NCI-H2029 treated with DMSO at 0.1 percent for 48 hours (cell line): ENCODE results near the gene STX1B.
A peak's percentile ranks its signal among the peaks of the same experiment; 100 is the strongest.

Experiments used
- DNase-seq: peaks from one replicate; lab custom pipeline; 2025; lab: John Stamatoyannopoulos, UW

The STX1B gene

GRCh38 chr16:30979170-30980022 is 31.0 kb downstream of the STX1B start:
- no peak for DNase-seq

- DNase-seq = no peak
These were observed 32.9 kb downstream of the STX1B start for GRCh38 chr16:30977502-30977901.

GRCh38 chr16:30976486-30976885 is 34.0 kb downstream of the STX1B start:
- DNase-seq = no peak

GRCh38 chr16:30974348-30974747 is 36.1 kb downstream of the STX1B start:
- no peak for DNase-seq

GRCh38 chr16:30972872-30973271 is 37.6 kb downstream of the STX1B start:
- DNase-seq = no peak

- DNase-seq = no peak
These were observed 39.1 kb downstream of the STX1B start for GRCh38 chr16:30971298-30971697.

- DNase-seq = no peak
These were observed 41.1 kb downstream of the STX1B start for GRCh38 chr16:30969246-30969842.

GRCh38 chr16:30967795-30968194 is 42.6 kb downstream of the STX1B start:
- no peak for DNase-seq

- no peak for DNase-seq
These were observed 44.3 kb downstream of the STX1B start for GRCh38 chr16:30966033-30966619.

- no peak for DNase-seq
These were observed 45.0 kb downstream of the STX1B start for GRCh38 chr16:30965436-30965835.

GRCh38 chr16:30964574-30965226 is 45.7 kb downstream of the STX1B start:
- no peak for DNase-seq

GRCh38 chr16:30963925-30964511 is 46.4 kb downstream of the STX1B start:
- DNase-seq = no peak

- DNase-seq = no peak
These were observed 49.1 kb downstream of the STX1B start for GRCh38 chr16:30961384-30961783.

- DNase-seq = no peak
These were observed 52.0 kb downstream of the STX1B start for GRCh38 chr16:30958175-30959079.

- peak; percentile 72 for DNase-seq
These were observed 52.8 kb downstream of the STX1B start, which contains the start of gene SETD1A for GRCh38 chr16:30957456-30958174. TSS of gene SETD1A (plus strand) at chr16:30957754. CDS start at chr16:30958732, 978 bp downstream.

- DNase-seq = peak; percentile 19
These were observed 53.6 kb downstream of the STX1B start for GRCh38 chr16:30956601-30957455.

- no peak for DNase-seq
These were observed 55.4 kb downstream of the STX1B start for GRCh38 chr16:30954993-30955392.

GRCh38 chr16:30953511-30954124 is 56.8 kb downstream of the STX1B start:
- DNase-seq = peak; percentile 56

- no peak for DNase-seq
These were observed 57.3 kb downstream of the STX1B start for GRCh38 chr16:30953111-30953510.
